HG02642 (cell line): ENCODE data around the gene SEMA4G.
"Not testable (repeated sequence)": the region's sequence is repeated elsewhere in the genome, so short reads cannot be mapped to it uniquely, and the experiment has no call there.

Experiments used
- ATAC-seq: cut with Tn5 transposase; IDR thresholded peaks from one replicate; pipeline ENCODE4 v1.9.1; 2021; ENCODE audit warnings: mild to moderate bottlenecking; ENCODE audit not compliant: unreplicated experiment, poor library complexity

Gene SEMA4G

GRCh38 chr10:100970076-100970913 is 991 bp downstream of the SEMA4G start:
- no peak for ATAC-seq

- ATAC-seq = no peak
These were observed 1.9 kb downstream of the SEMA4G start for GRCh38 chr10:100970914-100971811.

- ATAC-seq = no peak
These were observed 3.0 kb downstream of the SEMA4G start for GRCh38 chr10:100972115-100972903.

- no peak for ATAC-seq
These were observed 3.7 kb downstream of the SEMA4G start for GRCh38 chr10:100972904-100973535.

GRCh38 chr10:100975397-100975796 is 6.1 kb downstream of the SEMA4G start:
- ATAC-seq = not testable (repeated sequence)

GRCh38 chr10:100976906-100977305 is 7.6 kb downstream of the SEMA4G start:
- ATAC-seq = no peak

GRCh38 chr10:100977436-100977835 is 8.1 kb downstream of the SEMA4G start:
- no peak for ATAC-seq

- no peak for ATAC-seq
These were observed 9.0 kb downstream of the SEMA4G start for GRCh38 chr10:100978121-100978900.

- ATAC-seq = no peak
These were observed 9.5 kb downstream of the SEMA4G start for GRCh38 chr10:100978901-100979195.

- ATAC-seq = no peak
These were observed 10.5 kb downstream of the SEMA4G start for GRCh38 chr10:100979791-100980272.

- ATAC-seq = no peak
These were observed 11.0 kb downstream of the SEMA4G start for GRCh38 chr10:100980311-100980710.

- ATAC-seq = no peak
These were observed 11.4 kb downstream of the SEMA4G start for GRCh38 chr10:100980711-100981110.

- ATAC-seq = no peak
These were observed 12.0 kb downstream of the SEMA4G start for GRCh38 chr10:100981178-100981772.

- no peak for ATAC-seq
These were observed 13.9 kb downstream of the SEMA4G start for GRCh38 chr10:100982916-100983830.

- no peak for ATAC-seq
These were observed 14.8 kb downstream of the SEMA4G start for GRCh38 chr10:100983868-100984671.

- ATAC-seq = no peak
These were observed 15.4 kb downstream of the SEMA4G start for GRCh38 chr10:100984672-100985177.

GRCh38 chr10:100985336-100985735 is 16.0 kb downstream of the SEMA4G start:
- ATAC-seq = no peak
